AG08396 (cell line): ENCODE data around the gene ALG5.

Experiments
- DNase-seq: peaks from one replicate; pipeline ENCODE4 v3.0.0; 2012; ENCODE audit warnings: low spot score, mixed read lengths

The ALG5 gene

DNA sequence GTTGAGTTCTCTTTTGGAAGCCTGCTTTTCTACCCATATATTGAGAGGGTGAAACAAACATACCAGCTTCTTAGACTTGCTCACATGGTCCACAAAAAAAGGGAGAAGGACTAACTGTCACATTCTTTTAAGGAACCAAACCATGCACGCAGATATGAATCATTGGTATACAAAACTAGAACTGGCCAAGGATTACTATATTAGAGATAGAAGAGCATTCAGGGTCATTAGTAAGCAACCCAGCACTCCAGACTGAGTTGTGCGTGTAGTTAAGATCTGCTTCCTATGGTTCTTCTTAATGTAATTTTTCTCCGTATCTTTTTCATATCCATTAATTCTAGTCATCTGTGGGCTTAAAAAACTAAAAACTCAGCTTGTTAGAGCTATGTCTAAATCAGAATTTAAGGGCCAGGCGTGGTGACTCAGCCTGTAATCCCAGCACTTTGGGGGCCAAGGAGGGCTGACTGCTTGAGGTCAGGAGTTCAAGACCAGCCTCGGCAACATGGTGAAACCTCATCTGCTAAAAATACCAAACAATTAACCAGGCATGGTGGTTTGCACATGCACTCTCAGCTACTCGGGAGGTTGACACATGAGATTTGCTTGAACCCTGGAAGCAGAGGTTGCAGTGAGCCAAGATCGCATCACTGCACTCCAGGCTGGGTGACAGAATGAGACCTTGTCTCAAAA, 19.6 kb downstream of the ALG5 start:
- DNase-seq: peak; percentile 37

DNA sequence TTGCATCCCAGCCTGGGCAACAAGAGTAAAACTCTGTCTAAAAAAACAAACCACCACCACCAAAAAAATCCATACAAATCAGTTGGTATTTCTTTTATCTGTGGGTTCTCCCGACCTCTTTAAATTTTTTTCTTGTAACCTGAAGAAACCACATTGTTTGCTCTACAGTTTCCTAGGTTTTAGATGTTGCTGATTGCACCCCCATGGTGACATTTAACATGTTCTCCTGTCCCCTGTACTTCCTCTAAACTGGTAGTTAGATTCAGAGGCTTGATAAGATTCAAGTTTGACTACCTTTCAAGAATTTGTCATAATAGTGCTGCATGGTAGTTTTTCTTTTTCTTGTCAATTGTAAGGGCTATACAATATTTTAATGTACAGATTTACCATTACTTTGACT, 24.0 kb downstream of the ALG5 start:
- DNase-seq: no peak

DNA sequence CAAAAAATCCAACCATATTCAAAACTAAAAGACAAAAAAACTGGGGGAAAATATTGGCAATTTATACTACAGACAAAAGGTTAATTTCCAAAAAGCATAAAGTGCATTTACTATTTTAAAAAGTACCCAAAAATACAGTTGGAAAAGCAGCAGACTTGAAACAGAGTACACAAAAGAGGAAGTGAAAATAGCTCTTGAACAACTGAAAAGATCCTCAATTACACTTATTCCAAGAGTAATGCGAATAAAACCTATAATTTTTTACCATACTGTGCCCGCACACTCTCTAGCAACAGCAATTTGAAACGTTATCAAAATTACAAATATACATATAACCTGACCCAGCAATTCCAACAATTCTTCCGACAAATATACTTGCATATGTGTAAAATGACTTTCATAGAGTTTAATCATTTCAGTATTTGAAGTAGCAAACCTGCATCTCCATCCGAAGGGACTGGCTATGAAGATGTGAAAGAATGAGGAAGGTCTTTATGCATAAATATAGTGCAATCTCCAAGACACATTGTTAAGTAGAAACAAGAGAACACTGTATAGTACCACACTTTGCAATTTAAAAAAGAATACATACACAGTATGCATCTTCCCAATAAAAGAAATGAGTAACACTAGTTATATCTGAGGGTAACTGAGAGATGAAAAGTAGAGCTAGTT, 25.4 kb downstream of the ALG5 start:
- no peak for DNase-seq

DNA sequence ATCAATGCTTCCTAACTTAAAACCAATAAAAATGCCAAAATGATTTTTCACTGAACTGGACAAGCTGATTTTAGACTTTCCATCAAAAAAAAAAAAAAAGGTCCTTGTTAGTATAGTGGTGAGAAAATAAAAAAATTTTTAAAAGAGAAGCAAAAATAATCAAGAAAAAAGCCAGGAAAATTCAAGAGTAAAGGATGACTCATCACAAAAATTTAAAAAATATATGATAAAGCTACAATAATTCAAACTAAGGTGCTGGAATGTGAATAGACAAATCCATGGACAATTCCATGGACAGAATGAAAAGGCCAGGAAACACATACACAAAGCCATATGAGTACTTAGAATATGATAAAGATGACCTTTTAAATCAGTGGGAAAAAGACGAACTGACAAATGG, 26.1 kb downstream of the ALG5 start:
- DNase-seq: no peak

DNA sequence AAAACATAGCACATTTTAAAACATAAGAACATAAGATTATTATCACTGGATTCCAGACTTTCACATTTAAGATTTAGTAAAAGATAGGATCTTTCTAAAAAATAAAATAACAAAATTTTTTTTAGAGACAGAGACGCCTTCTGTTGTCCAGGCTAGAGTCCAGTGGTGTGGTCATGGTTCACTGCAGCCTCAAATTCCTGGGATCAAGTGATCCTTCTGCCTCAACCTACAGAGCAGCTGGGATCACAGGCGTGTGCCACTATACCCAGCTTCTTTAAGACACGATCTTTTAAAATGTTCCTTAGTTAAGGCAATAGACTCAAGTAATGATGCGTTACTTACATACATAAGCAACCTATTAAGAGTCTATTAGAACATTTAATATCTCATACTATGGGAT, 32.7 kb downstream of the ALG5 start:
- DNase-seq: no peak

DNA sequence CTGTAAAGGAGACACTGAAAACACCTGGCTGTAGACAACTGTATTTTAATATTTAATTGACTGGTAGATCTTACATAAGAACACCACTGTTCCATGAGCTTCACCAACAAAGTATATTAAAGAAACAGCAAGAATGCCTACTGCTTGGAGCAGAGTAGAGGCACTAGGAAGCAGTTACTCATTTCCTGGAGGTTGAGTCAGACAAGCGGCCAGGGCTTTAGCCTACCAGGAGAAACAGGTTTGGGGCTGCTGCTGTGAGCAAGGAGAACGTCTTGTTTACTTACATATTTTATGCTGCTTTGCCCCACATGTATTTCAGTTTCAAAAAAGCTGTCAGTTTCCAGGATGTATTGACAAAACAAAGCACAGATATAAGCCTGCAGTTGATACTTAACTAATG, 33.4 kb downstream of the ALG5 start:
- peak; percentile 56 for DNase-seq

DNA sequence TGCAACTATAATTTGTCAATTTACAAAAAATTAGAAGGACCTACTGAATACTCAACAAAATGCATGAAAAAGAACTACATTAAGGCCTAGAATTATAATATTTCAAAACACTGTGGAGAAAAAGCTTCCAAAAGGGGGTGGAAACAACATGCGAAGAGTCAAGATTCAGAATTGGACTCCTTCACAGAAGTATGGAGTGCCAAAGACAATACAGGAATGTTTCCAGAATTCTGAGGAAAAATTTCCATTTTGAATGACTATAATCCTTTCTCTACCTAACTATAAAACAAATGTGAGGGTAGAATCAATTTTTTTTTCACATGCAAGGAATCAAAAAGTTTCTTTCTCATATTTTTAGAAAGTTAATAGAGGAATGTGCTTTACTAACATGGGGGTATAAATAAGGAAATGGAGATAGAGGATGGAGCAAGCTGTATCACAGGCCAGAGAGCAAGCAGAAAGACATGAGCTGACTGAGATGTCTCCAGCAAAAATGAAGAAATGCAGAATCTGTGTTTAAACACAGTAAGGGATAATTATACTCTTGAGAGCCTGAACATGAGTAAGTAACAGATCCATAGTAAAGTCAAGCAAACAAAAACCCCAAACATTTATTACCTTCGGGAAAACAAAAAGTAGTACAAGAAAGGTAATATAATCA, 39.6 kb downstream of the ALG5 start:
- DNase-seq: no peak

DNA sequence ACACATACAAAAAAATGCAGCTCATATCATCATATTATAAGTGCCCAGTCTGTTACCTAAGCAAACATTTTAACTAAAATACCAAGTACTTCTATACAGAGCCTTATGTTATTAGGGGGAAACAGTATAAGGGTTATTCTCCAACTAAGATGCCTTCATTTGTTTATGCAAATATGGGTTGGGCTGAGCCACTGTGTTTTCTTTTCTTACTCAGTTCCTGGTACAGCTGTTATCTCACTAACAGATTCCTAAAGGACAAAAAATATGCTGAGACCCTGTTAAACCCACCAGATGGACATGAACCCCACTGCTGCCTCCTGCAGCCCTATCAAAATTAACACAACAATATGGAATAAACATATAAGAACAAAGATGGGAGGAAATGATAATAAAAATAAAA, 44.6 kb downstream of the ALG5 start:
- DNase-seq: no peak

DNA sequence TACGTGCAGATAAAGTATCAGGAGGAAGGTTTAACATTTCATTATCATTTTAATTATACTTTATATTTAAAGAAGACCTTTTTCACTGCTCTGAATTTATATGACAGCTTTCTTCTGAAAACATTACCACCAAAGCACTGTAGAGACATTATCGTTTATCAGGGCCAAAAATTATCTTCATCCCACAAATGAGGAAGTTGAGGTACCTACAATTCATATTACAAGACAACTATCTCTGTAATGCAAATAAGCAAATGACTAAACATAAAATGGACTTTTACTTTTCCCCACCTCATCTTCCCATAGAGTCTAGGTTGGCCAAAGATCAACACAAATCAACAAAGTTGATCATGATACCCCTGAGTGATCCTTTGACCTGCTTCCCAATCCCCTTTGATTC, 48.2 kb downstream of the ALG5 start:
- DNase-seq: no peak

DNA sequence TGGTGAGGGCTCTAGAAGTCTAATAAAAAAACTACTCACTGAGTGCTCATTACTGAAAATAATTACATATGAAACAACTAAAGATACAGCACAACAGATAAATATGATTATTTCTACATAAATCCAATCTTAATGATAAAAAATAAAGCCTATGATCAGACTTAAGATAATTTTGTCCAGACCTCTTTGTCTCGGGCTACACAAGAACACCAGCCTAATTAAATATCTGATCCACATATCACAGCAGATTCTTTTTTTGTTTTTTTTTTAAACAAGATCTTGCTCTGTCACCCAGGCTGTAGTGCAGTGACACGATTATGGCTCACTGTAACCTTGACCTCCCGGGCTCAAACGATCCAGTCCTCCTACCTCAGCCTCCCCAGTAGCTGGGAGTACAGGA, 48.8 kb downstream of the ALG5 start:
- DNase-seq: no peak

DNA sequence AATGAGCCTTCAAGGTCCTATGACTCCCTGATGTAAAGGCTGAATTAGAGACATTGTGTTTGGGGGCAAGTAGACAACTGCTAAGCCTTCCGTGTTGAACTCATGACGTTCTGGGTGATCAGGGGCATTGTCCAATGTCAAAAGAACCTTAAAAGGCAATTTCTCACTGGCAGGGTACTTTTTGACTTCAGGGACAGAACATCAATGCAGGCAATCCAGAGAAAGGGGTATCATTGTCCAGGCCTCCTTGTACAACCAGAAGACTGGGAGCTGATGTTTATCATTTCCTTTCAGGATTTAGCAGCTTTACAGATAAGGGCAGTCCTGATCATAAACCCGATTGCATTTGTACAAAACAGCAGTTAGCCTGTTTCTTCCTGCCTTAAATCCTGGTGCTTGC, 54.1 kb downstream of the ALG5 start:
- no peak for DNase-seq

DNA sequence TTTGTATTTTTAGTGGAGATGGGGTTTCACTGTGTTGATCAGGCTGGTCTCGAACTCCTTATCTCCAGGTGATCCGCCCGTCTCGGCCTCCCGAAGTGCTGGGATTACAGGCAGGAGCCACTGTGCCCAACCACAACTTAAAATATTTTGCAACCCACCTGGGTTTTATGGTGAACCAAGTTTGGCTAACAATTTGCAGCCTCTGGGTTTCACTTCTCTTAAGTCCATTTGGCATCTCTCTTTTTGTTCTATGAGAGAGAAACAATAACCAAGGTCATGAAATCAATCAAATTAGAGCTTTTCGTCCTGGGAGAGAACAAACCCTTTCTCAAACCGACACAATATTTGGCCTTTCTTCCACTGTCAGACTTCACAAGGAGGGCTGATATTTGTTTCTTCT, 73.5 kb downstream of the ALG5 start:
- DNase-seq: no peak

DNA sequence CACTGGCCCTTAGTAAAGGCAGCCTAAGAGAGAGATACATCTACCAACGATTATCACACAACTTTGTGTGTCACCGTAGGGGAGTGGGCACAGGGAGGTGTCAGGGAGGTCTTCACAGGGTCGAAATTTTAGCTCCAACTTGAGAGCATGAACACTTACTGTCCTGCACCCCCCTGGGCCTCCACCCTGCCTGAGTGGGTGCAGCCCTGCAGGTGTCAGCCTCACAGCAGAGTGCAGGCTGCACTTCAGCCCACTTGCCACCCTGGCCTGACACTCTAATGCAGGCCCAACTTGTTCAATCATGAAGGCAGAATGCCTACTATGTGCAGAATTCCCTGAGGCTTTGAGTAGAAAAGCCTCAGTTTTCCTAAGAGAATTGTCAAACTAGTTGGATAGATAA, 75.1 kb downstream of the ALG5 start:
- no peak for DNase-seq

DNA sequence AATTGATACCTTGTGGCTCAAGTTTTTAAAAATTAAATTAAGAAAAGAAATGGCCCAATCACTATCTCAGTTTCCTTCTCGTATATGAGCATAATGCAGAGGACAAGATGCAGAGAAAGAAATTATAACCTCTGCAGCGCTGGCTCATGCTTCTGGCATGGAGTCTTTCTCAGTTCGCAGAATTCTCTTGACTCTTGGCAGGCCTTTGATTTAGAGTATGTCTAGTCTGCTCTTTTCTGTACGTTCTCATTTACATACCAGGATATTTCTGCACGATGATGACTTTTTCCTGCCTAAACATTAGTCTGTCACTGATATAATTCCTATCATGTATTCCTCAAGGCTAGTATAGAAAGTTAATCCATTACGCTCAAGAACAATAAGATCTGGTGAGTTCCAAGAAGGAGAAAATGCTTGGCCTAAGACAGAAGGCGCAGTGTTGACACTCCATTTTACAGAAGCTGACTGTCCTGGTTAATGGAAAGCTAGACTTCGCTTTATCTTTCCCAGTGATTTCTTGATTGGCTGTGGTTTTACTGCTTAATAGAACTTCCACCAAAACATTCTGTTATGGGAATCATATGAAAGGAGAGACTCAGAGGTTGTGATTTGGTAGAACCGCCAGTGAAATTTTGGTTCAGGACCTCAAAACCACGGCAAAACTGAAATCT, 77.4 kb downstream of the ALG5 start:
- no peak for DNase-seq

DNA sequence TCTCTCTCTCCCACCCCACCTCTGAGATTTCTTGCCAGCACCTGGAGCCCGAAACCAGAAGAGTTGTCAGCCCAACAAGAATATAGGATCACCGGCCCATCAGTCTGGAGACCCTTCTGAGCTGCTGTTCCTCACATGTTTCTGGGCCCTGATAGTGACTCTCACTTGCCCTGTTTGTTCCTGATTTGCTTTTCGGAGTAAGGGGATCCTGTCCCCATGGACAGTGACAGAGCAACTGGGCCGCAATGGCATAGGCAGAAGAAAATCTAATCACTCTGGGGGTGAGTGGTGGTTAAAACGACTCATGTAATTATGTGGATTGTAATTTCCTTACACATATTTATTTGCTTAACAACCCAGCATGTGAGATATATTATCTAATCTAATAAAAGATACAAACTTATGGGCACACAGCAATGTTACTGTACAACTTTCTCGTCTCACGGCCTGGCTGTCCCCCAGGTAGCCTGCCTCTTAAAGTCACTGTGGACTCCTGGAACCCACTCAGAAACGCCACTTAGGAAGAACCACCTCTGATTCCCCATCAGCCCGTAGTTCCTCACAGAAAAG, 78.4 kb downstream of the ALG5 start:
- DNase-seq: peak; percentile 10

DNA sequence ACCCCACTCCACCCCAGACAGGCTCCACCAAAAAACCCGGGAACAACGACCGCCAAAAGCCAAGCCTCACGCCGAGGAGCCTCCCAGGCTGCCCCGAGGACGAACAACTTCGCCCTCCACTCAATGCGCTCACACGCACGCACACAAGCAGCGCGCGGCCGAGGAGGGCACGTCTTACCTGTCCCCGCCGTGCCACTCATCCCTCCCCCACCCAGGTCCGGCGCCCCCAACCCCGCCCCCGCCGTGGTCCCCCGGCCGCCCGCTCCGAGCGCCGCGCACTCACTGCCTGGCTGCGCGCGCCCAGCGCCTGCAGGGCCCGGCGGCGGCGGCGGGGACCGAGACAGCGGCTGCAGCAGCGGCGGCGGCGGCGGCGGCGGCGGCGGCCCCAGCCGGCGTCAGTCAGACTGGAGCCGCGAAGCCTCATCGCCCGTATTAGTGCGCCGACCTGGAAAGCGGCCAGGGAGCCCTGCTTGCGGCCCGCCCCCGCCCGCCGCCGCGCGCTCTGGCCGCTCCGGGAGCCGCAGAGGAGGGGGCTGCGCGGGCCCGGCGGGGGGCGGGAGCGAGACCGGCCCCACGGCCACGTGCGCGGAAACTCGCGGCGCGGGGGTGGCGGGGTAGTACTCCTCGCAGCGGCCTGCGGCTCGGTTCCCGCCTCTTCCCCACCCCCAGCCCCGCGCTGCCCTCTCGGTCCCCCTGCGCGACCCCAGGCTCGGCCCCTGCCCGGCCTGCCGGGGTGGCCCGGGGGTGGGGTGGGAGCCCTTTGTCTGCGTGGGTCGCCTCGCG, 79.1 kb downstream of the ALG5 start, which contains the start of gene SMAD9:
Gene SMAD9 (minus strand): TSS at position 406 of the 783 bp plus-strand sequence. CDS start 40,549 bp downstream, outside the sequence.
- DNase-seq: peak; percentile 90

DNA sequence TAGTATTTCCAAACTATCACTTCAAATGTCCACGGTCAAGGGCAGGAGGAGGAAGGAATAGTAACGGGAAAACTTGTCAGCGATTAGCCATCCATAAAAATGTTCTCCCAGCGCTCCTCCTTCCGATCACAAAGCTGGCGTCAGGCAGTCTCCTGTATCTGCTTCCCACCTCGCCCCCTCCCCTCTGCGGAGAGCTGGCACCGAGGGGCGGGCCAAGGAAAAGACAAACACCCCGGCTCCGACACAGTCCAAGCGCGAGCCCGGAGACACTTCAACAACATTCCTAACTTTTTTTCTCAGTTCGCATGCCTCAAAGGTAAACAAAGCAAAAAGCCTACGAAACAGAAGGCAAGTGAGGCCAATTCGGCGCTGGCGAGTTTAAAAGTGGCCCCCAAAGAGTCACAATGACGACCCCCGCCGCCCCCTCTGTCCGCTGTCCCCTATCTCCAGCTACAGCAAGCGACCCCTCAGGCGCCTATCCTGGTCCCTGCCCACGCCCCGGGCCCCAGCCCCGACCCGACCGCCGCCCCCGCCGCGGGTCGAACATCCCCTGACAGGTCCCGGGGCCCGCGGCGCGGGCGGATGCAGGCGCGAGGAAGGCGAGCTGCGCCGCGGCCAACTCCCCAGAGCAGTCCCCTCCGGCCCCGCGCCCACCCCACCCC, 79.8 kb downstream of the ALG5 start:
- peak; percentile 66 for DNase-seq

DNA sequence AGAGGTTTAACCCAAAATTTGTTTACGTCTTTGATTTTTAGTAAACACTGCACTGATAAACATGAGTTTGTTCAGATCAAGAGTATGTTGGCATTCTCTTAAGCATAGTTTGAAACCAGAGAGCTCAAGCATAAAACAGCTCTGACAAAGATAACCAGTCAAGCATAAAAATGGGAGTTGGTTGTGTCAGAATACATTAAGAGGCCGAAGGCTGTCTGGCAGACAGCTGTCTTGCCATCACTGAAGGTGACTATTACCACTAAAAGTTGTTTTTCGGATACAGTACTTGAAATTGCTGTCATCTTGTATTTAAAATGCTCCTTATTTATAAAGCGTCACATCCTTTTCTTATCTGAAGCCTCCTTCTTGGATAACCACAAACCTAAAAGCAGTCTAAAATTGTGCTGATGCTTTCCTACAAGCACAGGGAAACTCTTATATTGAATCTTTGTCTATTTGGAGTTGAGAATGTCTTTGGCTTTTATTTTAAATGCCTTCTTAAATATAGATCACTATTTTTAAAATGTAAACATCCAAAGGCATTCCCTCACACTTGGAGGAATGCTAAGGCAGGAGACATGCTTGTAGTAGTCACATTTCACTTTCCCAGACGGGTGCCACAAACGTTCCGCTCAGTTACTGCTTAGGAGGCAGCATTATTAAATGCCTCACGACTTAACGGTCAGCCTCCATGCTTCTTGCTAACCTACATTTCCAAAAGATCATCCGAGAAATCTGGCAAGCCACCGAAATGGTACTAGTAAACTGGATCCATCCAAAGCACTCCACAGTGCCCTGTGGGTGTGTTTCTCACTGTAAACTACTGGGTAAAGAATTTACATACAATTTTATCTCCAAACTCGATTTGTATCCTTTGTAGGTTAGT, 80.7 kb downstream of the ALG5 start:
- peak; percentile 44 for DNase-seq

DNA sequence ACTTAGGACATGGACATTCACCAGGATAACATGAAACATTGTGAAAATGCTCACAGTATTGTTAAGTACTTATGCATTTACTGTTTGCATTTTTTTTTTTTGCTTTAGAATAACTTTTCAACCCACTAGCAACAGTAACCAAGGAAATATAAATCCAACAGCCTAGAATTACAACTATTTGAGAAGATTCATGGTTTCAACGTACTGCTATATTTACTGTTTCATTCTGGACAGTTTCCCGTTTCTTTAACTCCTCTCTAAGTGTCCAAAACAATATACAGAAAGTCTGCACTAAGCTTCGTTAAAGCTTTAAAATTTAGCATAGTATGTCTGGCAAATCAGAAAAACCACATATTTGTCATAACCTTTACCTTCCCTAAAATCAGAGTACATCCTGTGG, 81.8 kb downstream of the ALG5 start:
- no peak for DNase-seq
